Caco-2 (cell line): ENCODE data around the gene GNB2. TPM values are rescaled to one million over a fixed set of nuclear protein-coding genes. Genes with fewer than 3 reads are reported as not detected.

Source experiments
- BruUV-seq: library from RNA; stranded (reverse); fragments of 400-500 nt; replicated peaks from 2 replicates; lab custom pipeline; 2021; lab: Mats Ljungman, UMichigan
- CTCF ChIA-PET: fragments of 300-600 bp; sonication (Branson Sonifier 250); formaldehyde crosslinking; loops from one replicate; lab custom pipeline; 2022; ENCODE audit warnings: antibody characterized with exemption; lab: Charles Lee
- POLR2A ChIA-PET: fragments of 300-600 bp; sonication (Branson Sonifier 250); formaldehyde crosslinking; loops from one replicate; lab custom pipeline; 2022; ENCODE audit warnings: antibody characterized with exemption; lab: Charles Lee
- DNase-seq, 2 experiments: peaks; one replicate each; pipeline versions ENCODE4 v3.0.0 to v3.0.0-alpha.2; 2020 to 2022
- H3K27me3 ChIP-seq: replicated peaks from 2 replicates; pipeline ENCODE4 v1.6.0; 2011; ENCODE audit warnings: low read length; ENCODE audit not compliant: control insufficient read depth, insufficient read depth
- H3K36me3 ChIP-seq: 2 replicates; pipeline ENCODE4 v1.5.1; 2011; ENCODE audit warnings: low read length; ENCODE audit not compliant: control insufficient read depth, insufficient read depth
- H3K4me1 ChIP-seq: fragments of 250-450 bp; sonication (Bioruptor Pico); 2 replicates; pipeline ENCODE4 v1.5.1; 2020; ENCODE audit warnings: mild to moderate bottlenecking
- H3K4me3 ChIP-seq: 2 replicates; pipeline ENCODE4 v1.5.1; 2011; ENCODE audit warnings: low read depth, mild to moderate bottlenecking, control low read depth, low read length
- H3K9me3 ChIP-seq: fragments of 250-450 bp; sonication (Bioruptor Pico); 2 replicates; pipeline ENCODE4 v1.5.1; 2020; ENCODE audit warnings: mild to moderate bottlenecking, moderate library complexity
- H3K27ac Mint-ChIP-seq: one replicate; pipeline ENCODE4 v1.8.0; 2022; ENCODE audit warnings: mixed read lengths; ENCODE audit not compliant: unreplicated experiment
- H3K27me3 Mint-ChIP-seq: one replicate; pipeline ENCODE4 v1.8.0; 2022; ENCODE audit warnings: mixed read lengths; ENCODE audit not compliant: insufficient read depth, unreplicated experiment
- H3K36me3 Mint-ChIP-seq: one replicate; pipeline ENCODE4 v1.8.0; 2022; ENCODE audit warnings: mild to moderate bottlenecking, mixed read lengths; ENCODE audit not compliant: insufficient read depth, unreplicated experiment
- H3K4me1 Mint-ChIP-seq: one replicate; pipeline ENCODE4 v1.8.0; 2022; ENCODE audit warnings: low read depth, mixed read lengths; ENCODE audit not compliant: unreplicated experiment
- H3K4me3 Mint-ChIP-seq: one replicate; pipeline ENCODE4 v1.8.0; 2022; ENCODE audit warnings: mild to moderate bottlenecking, moderate library complexity, mixed read lengths; ENCODE audit not compliant: unreplicated experiment
- H3K9me3 Mint-ChIP-seq: one replicate; pipeline ENCODE4 v1.8.0; 2022; ENCODE audit warnings: mixed read lengths; ENCODE audit not compliant: unreplicated experiment
- intact Hi-C: fragments of 100-400 bp; cut with micrococcal nuclease; formaldehyde crosslinking; loops from one replicate; pipeline ENCODE4 v1.10.0; 2022; ENCODE audit not compliant: unreplicated experiment
- total RNA-seq: library from RNA; stranded (reverse); gene quantifications from 2 replicates; pipeline ENCODE4 v1.2.3, GENCODE V29; 2022
- TF ChIP-seq, protein P1 (sequence below), 2 experiments: fragments of 200-600 bp in 1 of 2; IDR thresholded peaks; 1 replicate in 1 of 2; 2 replicates in 1 of 2; pipeline versions ENCODE4 v1.5.1 to v1.8.0; 2011 to 2022; ENCODE audit warnings: antibody characterized with exemption in 1 of 2, control low read depth in 1 of 2, inconsistent platforms in 1 of 2, low read depth in 1 of 2, low read length in 1 of 2, mild to moderate bottlenecking in 1 of 2, moderate library complexity in 1 of 2; ENCODE audit not compliant: insufficient read depth in 1 of 2, severe bottlenecking in 1 of 2, unreplicated experiment in 1 of 2

Gene GNB2
- total RNA-seq, 1 experiment from 2014 or later: 200 TPM

GRCh38 chr7:100688326-100688860 is 14.9 kb downstream of the GNB2 start:
- intact Hi-C loops: no loop called here
- no peak overlapping the region for H3K4me3 ChIP-seq
- no peak overlapping the region for H3K4me3 Mint-ChIP-seq
- POLR2A ChIA-PET: no interaction called here
- no peaks in the 10 kb centered on the region for H3K9me3 ChIP-seq
- H3K4me1 Mint-ChIP-seq: peaks cover 18% of the 10 kb centered on the region
- H3K36me3 Mint-ChIP-seq: peaks cover 65% of the 10 kb centered on the region
- H3K27me3 ChIP-seq: no peaks in the 10 kb centered on the region
- H3K27me3 Mint-ChIP-seq: no peaks in the 10 kb centered on the region
- H3K9me3 Mint-ChIP-seq: no peaks in the 10 kb centered on the region
- TF ChIP-seq, protein P1, sequence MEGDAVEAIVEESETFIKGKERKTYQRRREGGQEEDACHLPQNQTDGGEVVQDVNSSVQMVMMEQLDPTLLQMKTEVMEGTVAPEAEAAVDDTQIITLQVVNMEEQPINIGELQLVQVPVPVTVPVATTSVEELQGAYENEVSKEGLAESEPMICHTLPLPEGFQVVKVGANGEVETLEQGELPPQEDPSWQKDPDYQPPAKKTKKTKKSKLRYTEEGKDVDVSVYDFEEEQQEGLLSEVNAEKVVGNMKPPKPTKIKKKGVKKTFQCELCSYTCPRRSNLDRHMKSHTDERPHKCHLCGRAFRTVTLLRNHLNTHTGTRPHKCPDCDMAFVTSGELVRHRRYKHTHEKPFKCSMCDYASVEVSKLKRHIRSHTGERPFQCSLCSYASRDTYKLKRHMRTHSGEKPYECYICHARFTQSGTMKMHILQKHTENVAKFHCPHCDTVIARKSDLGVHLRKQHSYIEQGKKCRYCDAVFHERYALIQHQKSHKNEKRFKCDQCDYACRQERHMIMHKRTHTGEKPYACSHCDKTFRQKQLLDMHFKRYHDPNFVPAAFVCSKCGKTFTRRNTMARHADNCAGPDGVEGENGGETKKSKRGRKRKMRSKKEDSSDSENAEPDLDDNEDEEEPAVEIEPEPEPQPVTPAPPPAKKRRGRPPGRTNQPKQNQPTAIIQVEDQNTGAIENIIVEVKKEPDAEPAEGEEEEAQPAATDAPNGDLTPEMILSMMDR (IDR thresholded peaks at IDR 0.05; ENCODE audit: insufficient read depth in 1 of 2, low read depth in 1 of 2, low read length in 1 of 2, severe bottlenecking in 1 of 2, unreplicated experiment in 1 of 2): no peak
- CTCF ChIA-PET: no interaction called here
- peaks cover 5% of the 10 kb centered on the region for H3K36me3 ChIP-seq
- no TSS peak for BruUV-seq
- DNase-seq: no peak
- H3K4me1 ChIP-seq: peaks cover 12% of the 10 kb centered on the region
- no peak overlapping the region for H3K27ac Mint-ChIP-seq

GRCh38 chr7:100689230-100690135 is 15.9 kb downstream of the GNB2 start:
- peaks cover 5% of the 10 kb centered on the region for H3K36me3 ChIP-seq
- H3K4me1 Mint-ChIP-seq: peaks cover 18% of the 10 kb centered on the region
- H3K4me1 ChIP-seq: peaks cover 12% of the 10 kb centered on the region
- no peaks in the 10 kb centered on the region for H3K9me3 ChIP-seq
- no peak overlapping the region for H3K4me3 ChIP-seq
- CTCF ChIA-PET: interaction anchor here (1.0 to 2.0 kb wide), 4 partner anchors 17 to 103 kb away, joined by 3 to 10 read pairs (median 6); partner anchors contain the start of genes FBXO24 and POP7
- no peaks in the 10 kb centered on the region for H3K27me3 Mint-ChIP-seq
- TF ChIP-seq, protein P1 (IDR thresholded peaks at IDR 0.05; ENCODE audit: insufficient read depth in 1 of 2, low read depth in 1 of 2, low read length in 1 of 2, severe bottlenecking in 1 of 2, unreplicated experiment in 1 of 2): no peak
- BruUV-seq: no TSS peak
- no peak for DNase-seq
- intact Hi-C loops: loop anchor here (2.0 to 5.0 kb wide), 2 partner anchors 57 to 85 kb away; no protein-coding TSS in a partner anchor
- H3K9me3 Mint-ChIP-seq: no peaks in the 10 kb centered on the region
- no peaks in the 10 kb centered on the region for H3K27me3 ChIP-seq
- POLR2A ChIA-PET: no interaction called here
- H3K27ac Mint-ChIP-seq: no peak overlapping the region
- no peak overlapping the region for H3K4me3 Mint-ChIP-seq
- peaks cover 65% of the 10 kb centered on the region for H3K36me3 Mint-ChIP-seq
